ENCODE measurements around the gene MED16. TPM values are rescaled to one million over a fixed set of nuclear protein-coding genes. Genes with fewer than 3 reads are reported as not detected.
"Not testable (repeated sequence)": the region's sequence is repeated elsewhere in the genome, so short reads cannot be mapped to it uniquely, and the experiment has no call there.

Gene MED16
- total and polyA plus RNA-seq, 10 donors, result 37.0 to 82.1 (median 52.7) TPM

- Histone ChIP-seq H3K27ac (no peak overlapping the region), H3K4me3 (no peak overlapping the region), H3K9me3 (no peaks in the 10 kb centered on the region), H3K36me3 (peaks cover 0 to 90% (median 71%) of the 10 kb centered on the region in 6 donors), H3K27me3 (replicated peaks in 1 of 7) (no peaks in the 10 kb centered on the region), H3K4me1 (no peaks in the 10 kb centered on the region)
- DNase-seq, result no peak
- TF ChIP-seq POLR2A (IDR thresholded peaks at IDR 0.05) (no peak), POLR2AphosphoS5 (IDR thresholded peaks at IDR 0.05) (peak in 1 of 3 donors; percentile 28)
- 95 to 98% (median 97%) methylated on average over 33 to 34 of the region's 34 CpGs for WGBS, 5 donors
- intact Hi-C loops (cut with DNase I; ENCODE audit: low total_unique reads), result no loop called here
These were observed 11.5 kb downstream of the MED16 start for GRCh38 chr19:881385-882071.

- TF ChIP-seq POLR2AphosphoS5 (IDR thresholded peaks at IDR 0.05) (peak in 1 of 3 donors; percentile 48), CTCF (IDR thresholded peaks at IDR 0.05 in 8 of 11, conservative IDR thresholded peaks at IDR 0.05 in 3 of 11) (no peak)
- Histone ChIP-seq H3K27me3 (replicated peaks in 1 of 7) (no peaks in the 10 kb centered on the region), H3K4me1 (no peaks in the 10 kb centered on the region), H3K36me3 (peaks cover 0 to 90% (median 66%) of the 10 kb centered on the region in 6 donors), H3K9me3 (no peaks in the 10 kb centered on the region), H3K4me3 (no peak overlapping the region), H3K27ac (no peak overlapping the region)
- no peak for DNase-seq
- WGBS, 5 donors, result 89 to 95% (median 90%) methylated on average over 23 to 37 of the region's 37 CpGs
- intact Hi-C loops (cut with DNase I; ENCODE audit: low total_unique reads), result no loop called here
These were observed 13.1 kb downstream of the MED16 start for GRCh38 chr19:879711-880438.

- H3K4me3 ChIP-seq, result not testable (repeated sequence)
- 86 to 93% (median 91%) methylated on average over 16 to 24 of the region's 24 CpGs for WGBS, 5 donors
These were observed 14.0 kb downstream of the MED16 start for GRCh38 chr19:878751-879561.

GRCh38 chr19:877992-878660, 14.9 kb downstream of the MED16 start:
- 88 to 94% (median 91%) methylated on average over 11 to 23 of the region's 23 CpGs for WGBS, 5 donors
- H3K27me3 ChIP-seq (replicated peaks in 1 of 7); intact Hi-C loops (cut with DNase I; ENCODE audit: low total_unique reads); H3K4me1 ChIP-seq; H3K4me3 ChIP-seq; H3K27ac ChIP-seq; H3K9me3 ChIP-seq; DNase-seq: not testable (repeated sequence)
- H3K36me3 ChIP-seq, result peaks cover 0 to 90% (median 60%) of the 10 kb centered on the region in 6 donors

More at GRCh38 chr19:878751-879561, 14.0 kb downstream of the MED16 start:
- H3K9me3 ChIP-seq; H3K4me1 ChIP-seq; H3K27me3 ChIP-seq (replicated peaks in 1 of 7); DNase-seq; H3K27ac ChIP-seq; intact Hi-C loops (cut with DNase I; ENCODE audit: low total_unique reads): not testable (repeated sequence)
- H3K36me3 ChIP-seq, result peaks cover 0 to 90% (median 62%) of the 10 kb centered on the region in 6 donors

- H3K27me3 ChIP-seq (replicated peaks in 1 of 7), result no peaks in the 10 kb centered on the region
- no peaks in the 10 kb centered on the region for H3K9me3 ChIP-seq
- no peak overlapping the region for H3K4me3 ChIP-seq
- TF ChIP-seq POLR2AphosphoS5 (IDR thresholded peaks at IDR 0.05) (peak in 1 of 3 donors; percentile 44), POLR2A (IDR thresholded peaks at IDR 0.05) (no peak), CTCF (IDR thresholded peaks at IDR 0.05 in 8 of 11, conservative IDR thresholded peaks at IDR 0.05 in 3 of 11) (no peak)
- no peak for DNase-seq
- 80 to 92% (median 90%) methylated on average over 15 to 29 of the region's 29 CpGs for WGBS, 5 donors
- H3K4me1 ChIP-seq, result peaks cover 4 to 16% (median 9%) of the 10 kb centered on the region in 6 donors
- peaks cover 0 to 83% (median 48%) of the 10 kb centered on the region in 6 donors for H3K36me3 ChIP-seq
- no peak overlapping the region for H3K27ac ChIP-seq
- intact Hi-C loops (cut with DNase I; ENCODE audit: low total_unique reads), result no loop called here
These were observed 16.1 kb downstream of the MED16 start for GRCh38 chr19:876780-877314.
